ENCODE results near the gene ACAA2. TPM values are rescaled to one million over a fixed set of nuclear protein-coding genes. Genes with fewer than 3 reads are reported as not detected.
"Not testable (repeated sequence)": the region's sequence is repeated elsewhere in the genome, so short reads cannot be mapped to it uniquely, and the experiment has no call there.

ACAA2 gene
- total RNA-seq, 2 donors from 2014 or later, result 19.8 to 21.4 TPM

GRCh38 chr18:49841236-49842217 is 28.2 kb upstream of the ACAA2 start:
- H3K4me3 Mint-ChIP-seq, result no peak overlapping the region
- no peak for DNase-seq
- H3K9me3 ChIP-seq (ENCODE audit: control insufficient read depth, low read length, poor library complexity, severe bottlenecking), result no peaks in the 10 kb centered on the region
- no peaks in the 10 kb centered on the region for H3K27me3 Mint-ChIP-seq
- H3K4me1 Mint-ChIP-seq, result peaks cover 4% of the 10 kb centered on the region
- peaks cover under 1% of the 10 kb centered on the region for H3K36me3 Mint-ChIP-seq (ENCODE audit: low read depth)
- H3K27ac Mint-ChIP-seq, result peak overlapping the region; percentile 79
- ATAC-seq, result no peak

- no peak overlapping the region for H3K4me3 Mint-ChIP-seq
- H3K9me3 ChIP-seq (ENCODE audit: control insufficient read depth, low read length, poor library complexity, severe bottlenecking), result no peaks in the 10 kb centered on the region
- H3K36me3 Mint-ChIP-seq (ENCODE audit: low read depth), result no peaks in the 10 kb centered on the region
- no peak for ATAC-seq
- H3K27me3 Mint-ChIP-seq, result no peaks in the 10 kb centered on the region
- peaks cover 7% of the 10 kb centered on the region for H3K4me1 Mint-ChIP-seq
- DNase-seq, result no peak
- no peak overlapping the region for H3K27ac Mint-ChIP-seq
These were observed 25.7 kb upstream of the ACAA2 start for GRCh38 chr18:49839012-49839411.

GRCh38 chr18:49838381-49838780 is 25.0 kb upstream of the ACAA2 start:
- no peaks in the 10 kb centered on the region for H3K36me3 Mint-ChIP-seq (ENCODE audit: low read depth)
- DNase-seq (no peak), ATAC-seq (no peak)
- no peak overlapping the region for H3K4me3 Mint-ChIP-seq
- peaks cover 5% of the 10 kb centered on the region for H3K4me1 Mint-ChIP-seq
- H3K9me3 ChIP-seq (ENCODE audit: control insufficient read depth, low read length, poor library complexity, severe bottlenecking), result no peaks in the 10 kb centered on the region
- no peaks in the 10 kb centered on the region for H3K27me3 Mint-ChIP-seq
- no peak overlapping the region for H3K27ac Mint-ChIP-seq

- Mint-ChIP-seq H3K36me3 (ENCODE audit: low read depth) (no peaks in the 10 kb centered on the region), H3K27me3 (no peaks in the 10 kb centered on the region), H3K4me3 (no peak overlapping the region), H3K4me1 (peaks cover 3% of the 10 kb centered on the region), H3K27ac (no peak overlapping the region)
- ATAC-seq (no peak), DNase-seq (no peak)
- no peaks in the 10 kb centered on the region for H3K9me3 ChIP-seq (ENCODE audit: control insufficient read depth, low read length, poor library complexity, severe bottlenecking)
These were observed 24.6 kb upstream of the ACAA2 start for GRCh38 chr18:49837889-49838288.

- not testable (repeated sequence) for ATAC-seq; H3K4me3 Mint-ChIP-seq; H3K36me3 Mint-ChIP-seq (ENCODE audit: low read depth); H3K4me1 Mint-ChIP-seq; H3K9me3 ChIP-seq (ENCODE audit: control insufficient read depth, low read length, poor library complexity, severe bottlenecking); DNase-seq; H3K27ac Mint-ChIP-seq; H3K27me3 Mint-ChIP-seq
These were observed 24.0 kb upstream of the ACAA2 start for GRCh38 chr18:49837316-49837835.

GRCh38 chr18:49835405-49835804 is 22.1 kb upstream of the ACAA2 start:
- H3K27me3 Mint-ChIP-seq, result no peaks in the 10 kb centered on the region
- H3K4me3 Mint-ChIP-seq, result no peak overlapping the region
- peaks cover 3% of the 10 kb centered on the region for H3K4me1 Mint-ChIP-seq
- DNase-seq (no peak), ATAC-seq (no peak)
- H3K27ac Mint-ChIP-seq, result no peak overlapping the region
- H3K36me3 Mint-ChIP-seq (ENCODE audit: low read depth), result no peaks in the 10 kb centered on the region
- H3K9me3 ChIP-seq (ENCODE audit: control insufficient read depth, low read length, poor library complexity, severe bottlenecking), result no peaks in the 10 kb centered on the region

- ATAC-seq (no peak), DNase-seq (no peak)
- peaks cover 3% of the 10 kb centered on the region for H3K4me1 Mint-ChIP-seq
- H3K27me3 Mint-ChIP-seq, result no peaks in the 10 kb centered on the region
- no peaks in the 10 kb centered on the region for H3K36me3 Mint-ChIP-seq (ENCODE audit: low read depth)
- no peak overlapping the region for H3K4me3 Mint-ChIP-seq
- no peaks in the 10 kb centered on the region for H3K9me3 ChIP-seq (ENCODE audit: control insufficient read depth, low read length, poor library complexity, severe bottlenecking)
- no peak overlapping the region for H3K27ac Mint-ChIP-seq
These were observed 20.9 kb upstream of the ACAA2 start for GRCh38 chr18:49834258-49834657.

GRCh38 chr18:49833814-49834213 is 20.5 kb upstream of the ACAA2 start:
- H3K4me3 Mint-ChIP-seq, result no peak overlapping the region
- no peaks in the 10 kb centered on the region for H3K27me3 Mint-ChIP-seq
- H3K4me1 Mint-ChIP-seq, result peaks cover 3% of the 10 kb centered on the region
- no peaks in the 10 kb centered on the region for H3K9me3 ChIP-seq (ENCODE audit: control insufficient read depth, low read length, poor library complexity, severe bottlenecking)
- no peak overlapping the region for H3K27ac Mint-ChIP-seq
- no peak for DNase-seq
- ATAC-seq, result no peak
- no peaks in the 10 kb centered on the region for H3K36me3 Mint-ChIP-seq (ENCODE audit: low read depth)

- peaks cover 3% of the 10 kb centered on the region for H3K4me1 Mint-ChIP-seq
- no peak overlapping the region for H3K27ac Mint-ChIP-seq
- no peaks in the 10 kb centered on the region for H3K9me3 ChIP-seq (ENCODE audit: control insufficient read depth, low read length, poor library complexity, severe bottlenecking)
- DNase-seq, result no peak
- ATAC-seq, result no peak
- H3K4me3 Mint-ChIP-seq, result no peak overlapping the region
- H3K27me3 Mint-ChIP-seq, result no peaks in the 10 kb centered on the region
- no peaks in the 10 kb centered on the region for H3K36me3 Mint-ChIP-seq (ENCODE audit: low read depth)
These were observed 18.9 kb upstream of the ACAA2 start for GRCh38 chr18:49832221-49832647.

- no peak overlapping the region for H3K27ac Mint-ChIP-seq
- no peaks in the 10 kb centered on the region for H3K36me3 Mint-ChIP-seq (ENCODE audit: low read depth)
- DNase-seq, result no peak
- H3K9me3 ChIP-seq (ENCODE audit: control insufficient read depth, low read length, poor library complexity, severe bottlenecking), result no peaks in the 10 kb centered on the region
- H3K4me1 Mint-ChIP-seq, result no peaks in the 10 kb centered on the region
- no peak overlapping the region for H3K4me3 Mint-ChIP-seq
- ATAC-seq, result no peak
- no peaks in the 10 kb centered on the region for H3K27me3 Mint-ChIP-seq
These were observed 14.7 kb upstream of the ACAA2 start for GRCh38 chr18:49827996-49828395.

GRCh38 chr18:49819823-49820671 is 6.7 kb upstream of the ACAA2 start:
- H3K27ac Mint-ChIP-seq, result peak overlapping the region; percentile 88
- peaks cover 3% of the 10 kb centered on the region for H3K36me3 Mint-ChIP-seq (ENCODE audit: low read depth)
- no peaks in the 10 kb centered on the region for H3K9me3 ChIP-seq (ENCODE audit: control insufficient read depth, low read length, poor library complexity, severe bottlenecking)
- ATAC-seq, result peak; percentile 92
- peak in 1 of 3 donors; percentile 39 for DNase-seq
- H3K27me3 Mint-ChIP-seq, result no peaks in the 10 kb centered on the region
- H3K4me1 Mint-ChIP-seq, result peaks cover 46% of the 10 kb centered on the region
- peak overlapping the region; percentile 78 for H3K4me3 Mint-ChIP-seq

- ATAC-seq, result no peak
These were observed 5.8 kb upstream of the ACAA2 start for GRCh38 chr18:49819071-49819662.

GRCh38 chr18:49817947-49818346 is 4.6 kb upstream of the ACAA2 start:
- peak overlapping the region; percentile 78 for H3K4me3 Mint-ChIP-seq
- no peaks in the 10 kb centered on the region for H3K9me3 ChIP-seq (ENCODE audit: control insufficient read depth, low read length, poor library complexity, severe bottlenecking)
- H3K27me3 Mint-ChIP-seq, result no peaks in the 10 kb centered on the region
- peak overlapping the region; percentile 87 for H3K27ac Mint-ChIP-seq
- ATAC-seq (no peak), DNase-seq (no peak)
- H3K36me3 Mint-ChIP-seq (ENCODE audit: low read depth), result peaks cover 5% of the 10 kb centered on the region
- peaks cover 56% of the 10 kb centered on the region for H3K4me1 Mint-ChIP-seq

More at GRCh38 chr18:49819071-49819662, 5.8 kb upstream of the ACAA2 start:
- Mint-ChIP-seq H3K4me3 (peak overlapping the region; percentile 78), H3K4me1 (peaks cover 52% of the 10 kb centered on the region), H3K27ac (peak overlapping the region; percentile 88), H3K36me3 (ENCODE audit: low read depth) (peaks cover 3% of the 10 kb centered on the region), H3K27me3 (no peaks in the 10 kb centered on the region)
- no peak for DNase-seq
- H3K9me3 ChIP-seq (ENCODE audit: control insufficient read depth, low read length, poor library complexity, severe bottlenecking), result no peaks in the 10 kb centered on the region
